HG03520 (cell line): ENCODE data around the gene FANCM.

Experiments used
- ATAC-seq: cut with Tn5 transposase; IDR thresholded peaks from one replicate; pipeline ENCODE4 v1.9.1; 2021; ENCODE audit warnings: mild to moderate bottlenecking, moderate library complexity; ENCODE audit not compliant: unreplicated experiment

Gene FANCM

GRCh38 chr14:45222485-45223262 is 86.9 kb downstream of the FANCM start:
- no peak for ATAC-seq

- ATAC-seq: no peak
These were observed 91.8 kb downstream of the FANCM start for GRCh38 chr14:45227566-45227965.

GRCh38 chr14:45238988-45239387 is 103.3 kb downstream of the FANCM start:
- no peak for ATAC-seq

- no peak for ATAC-seq
These were observed 107.0 kb downstream of the FANCM start for GRCh38 chr14:45242706-45243105.

GRCh38 chr14:45246151-45246550 is 110.4 kb downstream of the FANCM start:
- ATAC-seq: no peak

GRCh38 chr14:45246691-45247090 is 111.0 kb downstream of the FANCM start:
- ATAC-seq: no peak

GRCh38 chr14:45247427-45247826 is 111.7 kb downstream of the FANCM start:
- ATAC-seq: no peak

GRCh38 chr14:45249856-45250575 is 114.3 kb downstream of the FANCM start:
- no peak for ATAC-seq
